HG03521 (cell line): ENCODE results near the gene SPINDOC.
"Not testable (repeated sequence)": the region's sequence is repeated elsewhere in the genome, so short reads cannot be mapped to it uniquely, and the experiment has no call there.

Experiments used
- ATAC-seq: cut with Tn5 transposase; IDR thresholded peaks from one replicate; pipeline ENCODE4 v1.9.1; 2021; ENCODE audit warnings: mild to moderate bottlenecking, moderate library complexity; ENCODE audit not compliant: unreplicated experiment

The SPINDOC gene

GRCh38 chr11:63785823-63786222 lies 27.4 kb upstream of the SPINDOC start:
- no peak for ATAC-seq

- ATAC-seq = no peak
Measured at GRCh38 chr11:63791495-63792167, 21.6 kb upstream of the SPINDOC start.

GRCh38 chr11:63793161-63793560 lies 20.1 kb upstream of the SPINDOC start:
- no peak for ATAC-seq

- ATAC-seq = no peak
Measured at GRCh38 chr11:63795066-63795465, 18.2 kb upstream of the SPINDOC start.

GRCh38 chr11:63800921-63801320 lies 12.3 kb upstream of the SPINDOC start:
- no peak for ATAC-seq

- ATAC-seq = no peak
Measured at GRCh38 chr11:63802637-63803414, 10.4 kb upstream of the SPINDOC start.

GRCh38 chr11:63804259-63804658 lies 9.0 kb upstream of the SPINDOC start:
- ATAC-seq = no peak

- no peak for ATAC-seq
Measured at GRCh38 chr11:63805844-63806415, 7.3 kb upstream of the SPINDOC start.

GRCh38 chr11:63810383-63810782 lies 2.9 kb upstream of the SPINDOC start:
- ATAC-seq = not testable (repeated sequence)

GRCh38 chr11:63811522-63811921 lies 1.7 kb upstream of the SPINDOC start:
- ATAC-seq = no peak

GRCh38 chr11:63813563-63814382 lies 517 bp downstream of the SPINDOC start:
- peak; percentile 34 for ATAC-seq

- no peak for ATAC-seq
Measured at GRCh38 chr11:63814383-63814736, 1.1 kb downstream of the SPINDOC start.

GRCh38 chr11:63816166-63816565 lies 2.9 kb downstream of the SPINDOC start:
- ATAC-seq = no peak

GRCh38 chr11:63816732-63817131 lies 3.5 kb downstream of the SPINDOC start:
- ATAC-seq = no peak

- ATAC-seq = no peak
Measured at GRCh38 chr11:63817758-63818498, 4.7 kb downstream of the SPINDOC start.

- no peak for ATAC-seq
Measured at GRCh38 chr11:63818609-63819008, 5.4 kb downstream of the SPINDOC start.

GRCh38 chr11:63821411-63821810 lies 8.2 kb downstream of the SPINDOC start:
- ATAC-seq = no peak

- ATAC-seq = no peak
Measured at GRCh38 chr11:63826471-63827190, 13.4 kb downstream of the SPINDOC start.

- no peak for ATAC-seq
Measured at GRCh38 chr11:63829823-63830489, 16.7 kb downstream of the SPINDOC start.
